ENCODE measurements around the gene GFY. TPM values are rescaled to one million over a fixed set of nuclear protein-coding genes. Genes with fewer than 3 reads are reported as not detected.
A peak's percentile ranks its signal among the peaks of the same experiment; 100 is the strongest.

Gene GFY
- total RNA-seq, 1 donor = not detected

GRCh38 chr19:49427339-49427738, 2.2 kb downstream of the GFY start:
- no peak for DNase-seq (ENCODE audit: low read depth)
- H3K4me3 ChIP-seq (ENCODE audit: low read depth, low read length) = no peak overlapping the region
- no peak for TF ChIP-seq CTCF (IDR thresholded peaks at IDR 0.05; ENCODE audit: insufficient read depth, low read depth, low read length)

DNA sequence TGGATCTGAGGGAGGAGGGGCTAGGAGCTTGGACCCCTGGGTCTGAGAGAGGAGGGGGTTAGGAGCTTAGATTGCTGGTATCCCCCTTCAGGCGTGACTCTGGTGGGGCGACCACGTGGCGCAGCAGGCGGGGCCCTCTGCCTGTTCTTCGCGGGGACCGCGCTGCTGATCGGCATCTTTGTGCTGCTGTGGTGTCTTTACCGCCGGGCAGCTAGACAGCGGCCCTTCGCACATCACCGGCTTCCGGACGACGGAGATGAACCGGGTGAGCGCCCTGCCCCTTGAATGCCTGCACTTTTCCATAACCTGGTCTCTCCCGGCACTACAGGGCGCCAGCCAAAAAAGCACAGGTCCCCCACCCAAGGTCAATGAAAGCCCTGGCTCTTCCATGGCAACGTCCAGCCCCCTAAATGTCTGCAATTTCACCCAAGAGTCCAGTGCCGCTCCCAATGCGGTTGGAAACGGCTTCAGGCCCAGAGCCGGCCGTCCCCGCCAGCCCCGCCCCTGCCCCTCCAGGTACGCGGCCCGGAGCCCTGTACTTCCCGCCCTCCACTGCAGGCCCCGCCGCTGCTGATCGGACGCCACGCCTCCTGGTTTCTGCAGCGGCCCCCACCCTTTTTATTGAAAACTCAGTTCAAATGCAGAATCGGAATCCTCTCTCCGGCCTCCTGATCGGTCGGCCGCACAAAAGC, 2.8 kb downstream of the GFY start:
- no peak overlapping the region for H3K4me3 ChIP-seq (ENCODE audit: low read depth, low read length)
- no peak for DNase-seq (ENCODE audit: low read depth)
- TF ChIP-seq CTCF (IDR thresholded peaks at IDR 0.05; ENCODE audit: insufficient read depth, low read depth, low read length) = no peak

- TF ChIP-seq CTCF (IDR thresholded peaks at IDR 0.05; ENCODE audit: insufficient read depth, low read depth, low read length) = no peak
- no peak for DNase-seq (ENCODE audit: low read depth)
- H3K4me3 ChIP-seq (ENCODE audit: low read depth, low read length) = no peak overlapping the region
Measured at GRCh38 chr19:49428547-49429451, 3.6 kb downstream of the GFY start.

DNA sequence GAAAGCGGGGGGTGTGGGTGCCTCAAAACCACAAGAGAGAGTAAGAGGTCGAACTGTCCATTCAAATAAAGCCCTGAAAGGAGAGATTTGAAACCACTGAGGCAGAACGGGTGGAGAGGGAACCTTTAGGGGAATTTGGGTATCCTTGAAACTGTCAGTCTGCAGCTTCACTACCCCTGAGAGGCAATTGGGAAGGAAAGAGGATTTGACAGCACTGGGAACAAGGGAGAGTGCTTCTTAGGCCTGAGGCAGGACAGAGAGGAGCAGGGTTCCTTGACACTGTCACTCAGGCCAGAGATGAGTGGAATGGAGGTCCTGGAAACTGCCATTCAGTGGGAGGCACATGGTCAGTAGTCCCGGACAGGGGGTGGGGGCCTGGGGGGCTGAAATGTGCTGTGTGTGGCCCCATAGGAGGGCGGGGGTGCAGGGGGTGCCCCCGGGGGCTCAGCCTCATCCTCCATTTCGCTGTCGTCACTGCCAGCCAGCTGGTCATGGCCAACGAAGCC, 5.0 kb downstream of the GFY start:
- no peak overlapping the region for H3K4me3 ChIP-seq (ENCODE audit: low read depth, low read length)
- DNase-seq (ENCODE audit: low read depth) = no peak
- TF ChIP-seq CTCF (IDR thresholded peaks at IDR 0.05; ENCODE audit: insufficient read depth, low read depth, low read length) = no peak

GRCh38 chr19:49430678-49431329, 5.6 kb downstream of the GFY start:
- no peak for DNase-seq (ENCODE audit: low read depth)
- peak; percentile 31 for TF ChIP-seq CTCF (IDR thresholded peaks at IDR 0.05; ENCODE audit: insufficient read depth, low read depth, low read length)

DNA sequence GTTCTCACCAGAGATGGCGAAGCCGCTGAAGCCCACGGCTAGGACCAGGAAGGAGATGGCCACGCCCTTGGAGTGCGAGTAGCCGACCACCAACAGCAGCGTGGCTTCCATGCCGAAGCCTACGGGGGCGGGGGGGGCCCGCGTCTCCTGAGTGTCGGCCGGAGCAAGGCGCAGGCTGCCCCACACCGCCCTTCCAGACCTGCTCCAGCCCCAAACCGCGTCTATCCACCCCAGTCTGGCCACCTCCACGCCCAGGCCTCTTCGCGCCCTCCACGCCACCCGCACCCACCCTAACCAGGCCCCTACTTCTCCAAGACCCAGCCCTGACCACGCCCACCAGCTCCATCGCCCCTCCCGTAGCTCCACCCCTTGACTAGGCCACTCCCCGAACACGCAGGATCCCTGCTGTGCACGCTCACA, 6.2 kb downstream of the GFY start:
- TF ChIP-seq CTCF (IDR thresholded peaks at IDR 0.05; ENCODE audit: insufficient read depth, low read depth, low read length) = no peak
- no peak overlapping the region for H3K4me3 ChIP-seq (ENCODE audit: low read depth, low read length)
- DNase-seq (ENCODE audit: low read depth) = no peak

More at GRCh38 chr19:49430678-49431329, 5.6 kb downstream of the GFY start:
- H3K4me3 ChIP-seq (ENCODE audit: low read depth, low read length) = no peak overlapping the region

All from fibroblast of villous mesenchyme (primary cell).